Pancreas (tissue), 10 donors: ENCODE data around the gene KRT20. TPM values are rescaled to one million over a fixed set of nuclear protein-coding genes. Genes with fewer than 3 reads are reported as not detected.

ENCODE experiments used
- ATAC-seq, 4 donors: fragments of 200-7000 bp; cut with Tn5 transposase; one replicate each; pipeline versions ENCODE4 v1.8.0 to v1.9.1; 2020; ENCODE audit warnings: mild to moderate bottlenecking in 4 of 4, moderate library complexity in 4 of 4
- DNase-seq, 6 donors: peaks; one replicate each; pipeline ENCODE4 v3.0.0-alpha.2; 2020
- FAIRE-seq: peaks from 2 replicates; lab custom pipeline; 2012; peaks lifted over from hg19 to GRCh38; lab: Jason Lieb, UNC
- H3K27ac ChIP-seq, 4 donors: fragments of 200-600 bp; sonication (generic); 1 replicate in 3 of 4; 2 replicates in 1 of 4; pipeline versions ENCODE4 v1.5.0 to v1.8.0; 2020
- H3K27me3 ChIP-seq, 4 donors: fragments of 200-600 bp; one replicate each; pipeline ENCODE4 v1.8.0; 2021
- H3K36me3 ChIP-seq, 3 donors: fragments of 200-600 bp; sonication (generic) in 1 of 3; one replicate each; pipeline versions ENCODE4 v1.5.0 to v1.8.0; 2020 to 2021
- H3K4me1 ChIP-seq, 3 donors: fragments of 200-600 bp; one replicate each; pipeline ENCODE4 v1.8.0; 2021
- H3K4me3 ChIP-seq, 4 donors: fragments of 200-600 bp; sonication (generic) in 2 of 4; one replicate each; pipeline versions ENCODE4 v1.5.0 to v1.8.0; 2020 to 2021
- H3K9me3 ChIP-seq, 4 donors: fragments of 200-600 bp; one replicate each; pipeline ENCODE4 v1.8.0; 2021
- WGBS, 2 donors: extraction: QIAGEN DNeasy Blood & Tissue Kit; methylation state at CpG; one replicate each; pipeline ENCODE4 v1.1.7; 2013; 5-methylcytosine and 5-hydroxymethylcytosine counted together
- intact Hi-C, 3 donors: fragments of 100-400 bp; cut with DNase I; formaldehyde crosslinking; loops; one replicate each; pipeline versions ENCODE4 v1.11.1 to v1.14.2; 2022
- polyA plus RNA-seq, 2 donors: library from polyadenylated mRNA; stranded (reverse); fragments of 200-250 nt; gene quantifications; one replicate each; pipeline ENCODE4 v1.2.3, GENCODE V29; 2013
- total RNA-seq, 6 donors: library from RNA; stranded (reverse); fragmentation: NEBNext Ultra II Directional in 4 of 6; extraction: Animal tissue kit (Norgen Biotek cat#: 25700) in 4 of 6; gene quantifications; one replicate each; pipeline versions ENCODE4 v1.2.1 to v1.2.4, GENCODE V29; 2021 to 2023
- TF ChIP-seq, protein P1 (sequence below), 4 donors: fragments of 200-600 bp; sonication (generic) in 3 of 4; IDR thresholded peaks; one replicate each; pipeline versions ENCODE4 v1.5.0 to v1.8.0; 2021; ENCODE audit warnings: antibody characterized with exemption in 4 of 4
- donor health status: healthy with polysubstance abuse.
- donor health status: DM: no; HTN: no; CAD: no; lungs with moderate emphysema.
- donor health status: DM: no; HTN: no; CAD: no.
- donor health status: control.
- donor health status: control.
- donor health status: Bipolar disorder and iron deficiency.
- donor health status: DM: yes; HTN: yes; CAD: no.
- donor health status: DM: no; HTN: no; CAD: no.
- donor health status: DM: no; HTN: no; CAD: no.
- donor health status: DM: yes; HTN: yes; CAD: no.

KRT20 gene
- total and polyA plus RNA-seq, 8 donors: 0.46 to 0.63 TPM; not detected in 6

DNA sequence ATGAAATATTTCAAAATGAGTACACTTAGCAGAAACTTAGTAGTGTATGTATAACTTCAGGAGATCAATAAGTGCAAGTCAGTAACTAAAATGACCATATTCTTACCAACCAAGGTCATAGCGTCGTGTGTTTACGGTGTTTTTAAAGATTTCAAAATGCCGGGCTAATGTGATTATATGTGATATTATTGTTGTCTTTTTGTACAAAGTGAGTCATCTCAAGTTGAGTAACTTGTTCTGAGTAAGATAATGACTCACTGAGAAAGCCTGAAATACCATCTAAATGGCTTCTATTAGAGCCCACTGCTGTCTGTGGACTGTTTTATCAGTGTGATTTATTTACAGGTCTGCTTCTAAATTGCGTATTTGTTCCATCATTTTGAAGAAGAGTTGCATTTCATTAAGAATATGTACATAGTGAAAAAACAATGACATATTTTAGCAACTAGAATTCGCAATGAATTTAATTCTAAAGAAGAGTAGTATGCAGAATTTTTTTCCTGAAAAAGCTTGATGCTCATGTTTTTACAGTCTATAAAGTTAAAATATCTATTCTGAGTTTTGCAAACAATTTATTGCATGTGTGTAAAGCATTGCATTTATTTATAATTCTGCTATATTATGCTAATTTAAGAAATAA is 30.7 kb downstream of the KRT20 start:
- no peak overlapping the region for H3K27ac ChIP-seq
- no peaks in the 10 kb centered on the region for H3K36me3 ChIP-seq
- no peaks in the 10 kb centered on the region for H3K9me3 ChIP-seq
- ATAC-seq (peak in 2 of 4 donors; percentile 56 to 64), FAIRE-seq (no peak), DNase-seq (no peak)
- H3K4me3 ChIP-seq: peak overlapping the region in 1 of 4 donors; percentile 3
- peaks cover 0 to 21% (median 0%) of the 10 kb centered on the region in 4 donors for H3K27me3 ChIP-seq
- intact Hi-C loops: no loop called here
- TF ChIP-seq, protein P1, sequence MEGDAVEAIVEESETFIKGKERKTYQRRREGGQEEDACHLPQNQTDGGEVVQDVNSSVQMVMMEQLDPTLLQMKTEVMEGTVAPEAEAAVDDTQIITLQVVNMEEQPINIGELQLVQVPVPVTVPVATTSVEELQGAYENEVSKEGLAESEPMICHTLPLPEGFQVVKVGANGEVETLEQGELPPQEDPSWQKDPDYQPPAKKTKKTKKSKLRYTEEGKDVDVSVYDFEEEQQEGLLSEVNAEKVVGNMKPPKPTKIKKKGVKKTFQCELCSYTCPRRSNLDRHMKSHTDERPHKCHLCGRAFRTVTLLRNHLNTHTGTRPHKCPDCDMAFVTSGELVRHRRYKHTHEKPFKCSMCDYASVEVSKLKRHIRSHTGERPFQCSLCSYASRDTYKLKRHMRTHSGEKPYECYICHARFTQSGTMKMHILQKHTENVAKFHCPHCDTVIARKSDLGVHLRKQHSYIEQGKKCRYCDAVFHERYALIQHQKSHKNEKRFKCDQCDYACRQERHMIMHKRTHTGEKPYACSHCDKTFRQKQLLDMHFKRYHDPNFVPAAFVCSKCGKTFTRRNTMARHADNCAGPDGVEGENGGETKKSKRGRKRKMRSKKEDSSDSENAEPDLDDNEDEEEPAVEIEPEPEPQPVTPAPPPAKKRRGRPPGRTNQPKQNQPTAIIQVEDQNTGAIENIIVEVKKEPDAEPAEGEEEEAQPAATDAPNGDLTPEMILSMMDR (IDR thresholded peaks at IDR 0.05): no peak
- H3K4me1 ChIP-seq: no peaks in the 10 kb centered on the region
- 23 to 33% methylated on average over 6 of the region's 6 CpGs for WGBS, 2 donors

DNA sequence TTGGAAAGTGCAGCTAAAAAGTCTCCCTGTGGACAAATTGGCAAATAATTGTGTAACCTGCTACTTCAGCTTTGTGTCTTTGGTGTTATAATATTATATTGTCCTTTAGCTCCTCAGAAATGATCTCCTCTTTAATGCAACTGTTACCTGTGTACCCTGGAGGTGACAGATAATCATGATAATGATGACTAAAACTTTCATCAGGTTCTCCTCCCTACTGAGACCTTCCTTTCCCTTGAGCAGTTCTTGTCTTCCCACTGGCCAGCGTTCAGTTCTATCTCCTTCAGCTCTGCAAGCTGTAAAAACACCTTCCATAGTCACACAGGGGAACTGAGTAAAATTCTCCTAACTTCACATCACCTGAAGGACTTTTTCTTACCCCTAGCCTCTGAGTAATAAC is 32.7 kb downstream of the KRT20 start:
- Histone ChIP-seq H3K27ac (no peak overlapping the region), H3K4me3 (no peak overlapping the region), H3K27me3 (peaks cover 0 to 21% (median 0%) of the 10 kb centered on the region in 4 donors), H3K9me3 (no peaks in the 10 kb centered on the region), H3K36me3 (no peaks in the 10 kb centered on the region), H3K4me1 (no peaks in the 10 kb centered on the region)
- FAIRE-seq (no peak), DNase-seq (no peak), ATAC-seq (no peak)
- 38 to 55% methylated on average over 1 of the region's 1 CpG for WGBS, 2 donors
- TF ChIP-seq, protein P1 (IDR thresholded peaks at IDR 0.05): no peak
- intact Hi-C loops: no loop called here

DNA sequence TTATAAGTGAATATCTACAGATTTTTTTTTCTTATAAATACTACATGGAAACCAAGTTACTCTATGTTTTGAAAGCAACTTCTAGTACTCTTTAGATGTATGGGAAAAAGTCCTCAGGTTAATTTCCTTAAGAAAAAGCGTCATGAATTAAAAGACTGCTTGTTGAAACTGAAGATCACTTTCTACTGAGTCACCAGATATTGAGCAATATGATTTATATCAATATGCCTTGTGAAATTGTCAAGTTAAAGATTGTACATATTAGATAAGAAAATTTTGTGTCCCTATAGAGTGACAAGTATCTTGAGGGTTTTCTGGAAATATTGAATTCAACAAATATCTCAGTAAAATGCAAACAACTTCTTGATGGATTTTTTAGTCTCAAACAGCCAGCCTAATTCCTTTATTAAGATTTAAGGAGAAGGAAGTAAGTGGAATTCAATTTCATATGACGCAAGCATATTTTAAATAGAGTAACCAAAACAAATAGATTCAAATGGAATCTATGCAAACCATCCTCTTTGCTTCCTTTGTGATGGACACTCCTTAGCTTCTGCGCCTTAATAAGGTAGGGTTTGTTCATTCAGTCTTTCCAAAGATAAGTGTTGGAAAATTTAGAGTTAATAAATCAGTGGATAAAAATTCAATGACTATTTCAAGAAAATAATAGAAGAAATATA is 34.6 kb downstream of the KRT20 start:
- no peak for FAIRE-seq
- WGBS, 2 donors: 77 to 92% methylated on average over 3 of the region's 3 CpGs
- H3K9me3 ChIP-seq: no peaks in the 10 kb centered on the region
- H3K4me3 ChIP-seq: no peak overlapping the region
- H3K36me3 ChIP-seq: no peaks in the 10 kb centered on the region
- H3K4me1 ChIP-seq: no peaks in the 10 kb centered on the region
- no peak for DNase-seq
- TF ChIP-seq, protein P1 (IDR thresholded peaks at IDR 0.05): no peak
- peaks cover 0 to 21% (median 0%) of the 10 kb centered on the region in 4 donors for H3K27me3 ChIP-seq
- no peak overlapping the region for H3K27ac ChIP-seq
- intact Hi-C loops: no loop called here
- ATAC-seq: no peak

DNA sequence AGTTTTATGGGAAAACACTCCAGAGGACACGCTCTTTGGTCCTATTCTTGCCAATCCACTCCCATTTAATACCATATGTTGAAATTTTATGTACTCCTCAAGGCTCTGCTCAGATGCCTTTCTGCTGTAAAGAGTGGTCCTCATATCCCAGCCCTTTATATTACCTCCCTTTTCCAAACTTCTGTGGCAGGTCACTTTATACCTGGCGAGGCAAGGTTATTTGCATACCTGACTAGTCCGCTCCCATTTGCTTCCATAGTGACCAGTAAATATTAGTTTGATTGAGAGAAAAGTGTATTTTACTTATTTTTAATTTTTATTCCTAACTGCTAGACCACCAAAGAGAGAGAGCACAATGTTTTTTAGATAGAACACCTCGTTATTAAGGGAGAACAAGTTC is 35.3 kb downstream of the KRT20 start:
- no peaks in the 10 kb centered on the region for H3K36me3 ChIP-seq
- H3K4me1 ChIP-seq: no peaks in the 10 kb centered on the region
- WGBS, 2 donors: 72 to 79% methylated on average over 4 of the region's 4 CpGs
- H3K9me3 ChIP-seq: no peaks in the 10 kb centered on the region
- intact Hi-C loops: no loop called here
- H3K27ac ChIP-seq: no peak overlapping the region
- DNase-seq (no peak), FAIRE-seq (no peak), ATAC-seq (no peak)
- TF ChIP-seq, protein P1 (IDR thresholded peaks at IDR 0.05): no peak
- H3K4me3 ChIP-seq: no peak overlapping the region
- H3K27me3 ChIP-seq: peaks cover 0 to 21% (median 0%) of the 10 kb centered on the region in 4 donors
